Activated CD4-positive, CD25-positive, alpha-beta regulatory T cell treated with anti-CD3 and anti-CD28 coated beads, Interleukin-2, amount 50 U/mL, for 72 hours (primary cell): ENCODE data around the gene IRF1.

ENCODE experiments used
- DNase-seq: peaks from one replicate; pipeline ENCODE4 v3.0.0; 2021

Gene IRF1

DNA sequence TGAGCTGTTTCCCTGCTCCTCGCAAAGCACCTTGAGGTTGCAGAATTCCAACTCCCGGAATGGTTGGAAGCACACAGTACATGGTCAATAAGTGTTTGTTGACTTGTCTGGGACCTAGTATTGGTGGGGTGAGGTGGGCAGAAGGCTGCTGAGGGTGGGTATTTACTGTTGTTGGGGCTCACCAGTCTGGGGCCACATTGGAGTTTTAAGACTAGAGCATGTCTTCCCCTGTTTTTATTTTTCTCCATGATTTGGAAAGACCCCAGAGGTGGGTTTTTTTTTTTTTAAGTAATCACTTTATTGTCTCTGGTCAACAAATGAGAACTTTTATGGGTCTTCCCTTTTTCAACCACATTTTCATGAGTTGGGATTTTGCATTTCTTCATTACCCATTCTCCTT lies 55.1 kb downstream of the IRF1 start:
- no peak for DNase-seq

DNA sequence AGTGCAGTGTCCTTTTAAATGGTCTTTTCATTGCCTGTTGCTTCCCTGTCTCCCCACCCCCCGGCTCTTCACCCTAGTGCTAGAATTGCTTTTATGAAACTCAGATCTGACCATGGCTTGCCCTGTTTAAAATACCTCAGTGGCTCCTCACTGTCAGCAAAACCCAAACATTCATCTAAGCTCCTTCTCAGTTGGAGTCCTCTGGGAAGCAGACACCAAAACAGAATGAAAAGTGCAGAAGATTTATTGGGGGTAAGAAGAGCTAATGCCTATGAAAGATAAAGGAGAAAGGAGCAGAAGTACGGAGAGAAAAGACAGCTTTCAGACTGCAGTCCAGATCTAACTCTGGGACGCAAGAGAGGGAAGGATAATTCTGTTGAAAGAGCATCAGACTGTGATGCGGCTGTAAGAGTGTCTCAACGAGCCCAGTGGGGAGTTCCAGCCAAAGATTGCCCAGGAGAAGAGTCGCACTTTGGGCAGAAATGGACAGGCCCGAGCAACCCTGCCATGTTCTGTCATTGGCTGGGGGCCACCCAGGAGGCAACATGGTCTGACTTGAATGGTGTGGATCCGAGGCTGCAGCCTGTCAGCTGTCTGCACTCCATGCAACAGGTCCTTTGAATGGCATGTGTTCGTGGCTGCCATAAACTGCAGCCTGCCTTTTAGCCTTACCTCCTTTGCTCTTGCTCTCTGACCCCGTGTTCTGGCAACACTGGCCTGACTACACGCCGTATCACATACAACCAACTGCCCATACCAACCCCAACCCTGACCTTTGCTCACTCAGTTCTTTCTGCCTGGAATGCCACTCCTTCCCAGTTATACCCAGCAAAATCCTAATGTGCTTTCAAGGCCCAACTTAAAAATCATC lies 55.9 kb downstream of the IRF1 start:
- no peak for DNase-seq

DNA sequence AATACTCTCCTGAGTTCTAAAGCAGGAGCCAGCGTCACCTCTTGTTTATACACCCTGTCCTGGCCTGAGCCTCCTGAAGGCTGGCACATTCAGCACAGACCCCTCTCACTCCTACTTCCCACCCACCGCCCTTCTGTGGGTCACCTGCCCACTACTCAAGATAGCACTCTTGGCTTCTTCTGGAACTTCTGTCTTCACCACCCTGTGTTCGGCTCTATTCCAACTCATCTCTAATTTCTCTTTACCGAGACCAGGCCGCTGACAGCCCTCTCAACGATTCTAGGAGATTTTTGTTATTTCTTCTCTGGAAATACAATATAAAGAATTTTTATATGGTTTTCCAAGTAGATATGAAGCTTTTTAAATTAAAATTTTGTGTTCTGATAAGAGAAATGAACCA lies 57.4 kb downstream of the IRF1 start:
- no peak for DNase-seq

DNA sequence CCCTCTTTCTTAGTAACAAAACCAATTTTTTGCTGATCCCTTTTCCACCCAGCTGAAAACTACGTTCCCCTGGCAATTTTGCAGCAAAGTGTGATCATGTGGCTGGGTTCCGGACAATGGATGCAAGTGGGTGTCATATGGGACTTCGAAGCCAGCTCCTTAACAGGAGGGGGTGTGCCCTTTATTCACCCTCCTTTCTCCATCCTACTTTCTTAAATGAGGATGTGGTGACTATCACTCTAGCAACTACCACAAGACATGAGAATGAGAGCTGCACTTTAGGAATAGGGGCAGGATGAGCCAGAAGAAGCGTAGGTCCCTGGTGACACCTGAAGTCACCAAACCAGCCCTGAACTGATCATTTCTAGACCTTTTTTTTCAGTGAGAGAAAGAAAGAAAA lies 58.9 kb downstream of the IRF1 start:
- no peak for DNase-seq
